Endothelial cell of umbilical vein (primary cell): ENCODE data around the gene REG3G. TPM values are rescaled to one million over a fixed set of nuclear protein-coding genes. Genes with fewer than 3 reads are reported as not detected.

Experiments
- BruUV-seq: library from RNA; stranded (reverse); fragments of 400-500 nt; replicated peaks from 2 replicates; lab custom pipeline; 2021; lab: Mats Ljungman, UMichigan
- CTCF ChIA-PET: fragments of 300-600, 350-600 bp; sonication (Branson Sonifier 250); formaldehyde crosslinking; loops from one replicate; lab custom pipeline; 2021; ENCODE audit warnings: antibody characterized with exemption, inconsistent platforms; lab: Charles Lee
- POLR2A ChIA-PET: fragments of 300-600, 350-600 bp; sonication (Branson Sonifier 250); formaldehyde crosslinking; loops from one replicate; lab custom pipeline; 2021; ENCODE audit warnings: antibody characterized with exemption, inconsistent platforms; lab: Charles Lee
- DNase-seq: peaks from one replicate; pipeline ENCODE4 v3.0.0-alpha.2; 2011; ENCODE audit warnings: low read depth, low spot score
- FAIRE-seq: peaks from 2 replicates; lab custom pipeline; 2011; peaks lifted over from hg19 to GRCh38; lab: Jason Lieb, UNC
- H2AFZ ChIP-seq: 2 replicates; pipeline ENCODE4 v1.6.0; 2012; ENCODE audit warnings: low read depth, low read length, control low read depth, inconsistent platforms
- H3K27ac ChIP-seq: 2 replicates; pipeline ENCODE4 v1.5.1; 2011; ENCODE audit warnings: low read depth, mild to moderate bottlenecking, control low read depth, low read length, moderate library complexity; ENCODE audit not compliant: insufficient read depth
- H3K27me3 ChIP-seq, 2 experiments: 2 replicates each; pipeline versions ENCODE4 v1.6.0 to v1.6.1; 2011; ENCODE audit warnings: low read length in 2 of 2, mixed read lengths in 1 of 2; ENCODE audit not compliant: control insufficient read depth in 2 of 2, insufficient read depth in 2 of 2
- H3K36me3 ChIP-seq, 2 experiments: 2 replicates in 1 of 2; 3 replicates in 1 of 2; pipeline ENCODE4 v1.5.1; 2011; ENCODE audit warnings: low read length in 2 of 2, mild to moderate bottlenecking in 1 of 2, moderate library complexity in 1 of 2; ENCODE audit not compliant: control insufficient read depth in 2 of 2, insufficient read depth in 2 of 2; ENCODE audit errors: extremely low read depth in 1 of 2
- H3K4me1 ChIP-seq: 3 replicates; pipeline ENCODE4 v1.5.1; 2011; ENCODE audit warnings: mild to moderate bottlenecking, low read length; ENCODE audit not compliant: control insufficient read depth, insufficient read depth; ENCODE audit errors: extremely low read depth
- H3K4me2 ChIP-seq: 2 replicates; pipeline ENCODE4 v1.6.1; 2011; ENCODE audit warnings: low read length, control low read depth, mixed read lengths; ENCODE audit not compliant: insufficient read depth
- H3K4me3 ChIP-seq, 3 experiments: fragments of 200-600 bp in 1 of 3; sonication (generic), shearing (Covaris generic) in 1 of 3; replicated peaks in 1 of 3; 2 replicates each; pipeline ENCODE4 v1.5.1; 2011 to 2016; ENCODE audit warnings: control low read depth in 3 of 3, low read length in 3 of 3, mild to moderate bottlenecking in 2 of 3, inconsistent platforms in 1 of 3, low read depth in 1 of 3, moderate library complexity in 1 of 3; ENCODE audit not compliant: insufficient read depth in 1 of 3
- H3K79me2 ChIP-seq: 2 replicates; pipeline ENCODE4 v1.6.0; 2012; ENCODE audit warnings: low read length, inconsistent platforms; ENCODE audit not compliant: control insufficient read depth, insufficient read depth
- H3K9ac ChIP-seq: replicated peaks from 2 replicates; pipeline ENCODE3; 2011; ENCODE audit warnings: low read length, control low read depth; ENCODE audit not compliant: insufficient read depth; ENCODE audit errors: extremely low read depth
- H3K9me1 ChIP-seq: replicated peaks from 3 replicates; pipeline ENCODE4 v1.6.0; 2011; ENCODE audit warnings: mild to moderate bottlenecking, low read length; ENCODE audit not compliant: control insufficient read depth, insufficient read depth; ENCODE audit errors: extremely low read depth
- H3K9me3 ChIP-seq: replicated peaks from 2 replicates; pipeline ENCODE4 v1.5.1; 2012; ENCODE audit warnings: low read length, inconsistent platforms; ENCODE audit not compliant: control insufficient read depth, insufficient read depth
- H4K20me1 ChIP-seq: replicated peaks from 2 replicates; pipeline ENCODE3; 2011; ENCODE audit warnings: mild to moderate bottlenecking, low read length; ENCODE audit not compliant: control insufficient read depth, insufficient read depth; ENCODE audit errors: extremely low read depth
- CTCF ChIP-seq, 2 donors: IDR thresholded peaks; 1 replicate in 1 of 2; 2 replicates in 1 of 2; pipeline ENCODE4 v1.5.1; 2011; ENCODE audit warnings: low read length in 2 of 2, mild to moderate bottlenecking in 2 of 2, moderate library complexity in 2 of 2, control low read depth in 1 of 2, inconsistent platforms in 1 of 2, low read depth in 1 of 2; ENCODE audit not compliant: insufficient read depth in 1 of 2; ENCODE audit errors: extremely low read depth in 1 of 2
- EZH2 ChIP-seq: IDR thresholded peaks from 2 replicates; pipeline ENCODE4 v1.6.1; 2012; ENCODE audit warnings: borderline replicate concordance, low read depth, mild to moderate bottlenecking, moderate library complexity, low read length, inconsistent platforms; ENCODE audit not compliant: severe bottlenecking
- FOS ChIP-seq: IDR thresholded peaks from 2 replicates; pipeline ENCODE4 v1.6.1; 2011; ENCODE audit warnings: mild to moderate bottlenecking, low read length, moderate library complexity, borderline replicate concordance; ENCODE audit not compliant: insufficient read depth
- GATA2 ChIP-seq: IDR thresholded peaks from 2 replicates; pipeline ENCODE4 v1.7.0; 2011; ENCODE audit warnings: low read depth, mild to moderate bottlenecking, moderate library complexity, mixed read lengths, low read length; ENCODE audit not compliant: insufficient read length, insufficient read depth
- JUN ChIP-seq: IDR thresholded peaks from 2 replicates; pipeline ENCODE4 v1.6.1; 2011; ENCODE audit warnings: borderline replicate concordance, low read depth; ENCODE audit not compliant: insufficient read length, insufficient read depth
- MAX ChIP-seq: IDR thresholded peaks from 2 replicates; pipeline ENCODE4 v1.6.1; 2011; ENCODE audit not compliant: insufficient read depth, insufficient read length
- dilution Hi-C: fragments of 300-500 bp; cut with MboI; formaldehyde crosslinking; loops from one replicate; pipeline ENCODE4 v1.15.0; 2019; ENCODE audit warnings: low sequenced_read_pairs; ENCODE audit not compliant: extremely low pct_ligation_motif_present
- intact Hi-C: fragments of 100-400 bp; cut with micrococcal nuclease; formaldehyde crosslinking; loops from one replicate; pipeline ENCODE4 v1.10.0; 2022
- polyA plus RNA-seq, 4 experiments: library from polyadenylated mRNA; depleted of rRNA in 3 of 4; stranded (reverse) in 3 of 4; unstranded in 1 of 4; fragments of >200 nt; gene quantifications; 2 replicates each; pipeline versions ENCODE4 v1.2.1 to v1.2.3, GENCODE V29; 2011 to 2012; ENCODE audit warnings: missing spikeins in 1 of 4
- total RNA-seq: library from RNA; stranded (reverse); gene quantifications from 2 replicates; pipeline ENCODE4 v1.2.3, GENCODE V29; 2021

Gene REG3G
- total and polyA plus RNA-seq, 2 donors (not counting 3 experiments of a cell fraction or from before 2014, with no cell fraction given), result not detected

- no peak overlapping the region for H3K9ac ChIP-seq
- H3K36me3 ChIP-seq, result no peaks in the 10 kb centered on the region
- FAIRE-seq (no peak), DNase-seq (peak; percentile 7)
- H3K4me1 ChIP-seq, result no peaks in the 10 kb centered on the region
- no peaks in the 10 kb centered on the region for H4K20me1 ChIP-seq
- no peak overlapping the region for H3K4me3 ChIP-seq
- no peak overlapping the region for H2AFZ ChIP-seq
- no peak overlapping the region for H3K27ac ChIP-seq
- H3K4me2 ChIP-seq, result no peak overlapping the region
- no TSS peak for BruUV-seq
- POLR2A ChIA-PET, result no interaction called here
- dilution Hi-C loops, result no loop called here
- H3K9me3 ChIP-seq, result no peaks in the 10 kb centered on the region
- no peaks in the 10 kb centered on the region for H3K9me1 ChIP-seq
- no peak for TF ChIP-seq JUN
- TF ChIP-seq GATA2, result no peak
- TF ChIP-seq MAX, result no peak
- TF ChIP-seq EZH2, result no peak
- TF ChIP-seq CTCF (IDR thresholded peaks at IDR 0.05; ENCODE audit: extremely low read depth in 1 of 2, insufficient read depth in 1 of 2, low read depth in 1 of 2, low read length in 2 of 2), result peak; percentile 16 to 43
- TF ChIP-seq FOS, result no peak
- CTCF ChIA-PET, result no interaction called here
- intact Hi-C loops, result no loop called here
- H3K27me3 ChIP-seq, result peaks cover 20 to 25% of the 10 kb centered on the region in 2 experiments
- no peaks in the 10 kb centered on the region for H3K79me2 ChIP-seq
Observed at GRCh38 chr2:78992451-78992806, 33.1 kb upstream of the REG3G start.
